ENCODE measurements around the gene AUP1.

The AUP1 gene

GRCh38 chr2:74573747-74574562 is 44.4 kb upstream of the AUP1 start:
- no peak for FAIRE-seq
- no peak for TF ChIP-seq CTCF (IDR thresholded peaks at IDR 0.05; ENCODE audit: insufficient read depth, missing control alignments)
- no peak for DNase-seq (ENCODE audit: insufficient read length, low spot score)

- no peak for DNase-seq (ENCODE audit: insufficient read length, low spot score)
- no peak for FAIRE-seq
- TF ChIP-seq CTCF (IDR thresholded peaks at IDR 0.05; ENCODE audit: insufficient read depth, missing control alignments) = no peak
These were observed 42.8 kb upstream of the AUP1 start for GRCh38 chr2:74572178-74572925.

GRCh38 chr2:74571058-74571457 is 41.6 kb upstream of the AUP1 start:
- no peak for TF ChIP-seq CTCF (IDR thresholded peaks at IDR 0.05; ENCODE audit: insufficient read depth, missing control alignments)
- DNase-seq (ENCODE audit: insufficient read length, low spot score) = no peak
- no peak for FAIRE-seq

DNA sequence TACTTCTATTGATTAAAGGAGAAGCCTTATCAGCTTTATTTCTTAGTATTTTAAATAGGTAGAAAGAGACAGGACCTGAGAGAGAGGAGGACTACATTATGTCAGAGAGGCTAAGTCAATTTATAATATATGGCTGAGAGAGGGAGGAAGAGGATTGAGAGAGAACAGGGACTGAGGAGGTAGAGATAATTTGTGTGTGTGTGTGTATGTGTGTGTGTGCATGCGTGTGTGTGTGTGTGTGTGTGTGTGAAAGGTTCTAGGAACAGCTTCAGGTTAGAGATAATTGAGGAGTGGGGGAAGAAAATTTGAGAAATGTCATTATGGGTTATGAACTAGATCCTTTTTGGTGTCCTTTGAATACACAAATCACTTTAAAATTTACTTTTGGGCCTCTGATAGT is 40.2 kb upstream of the AUP1 start:
- no peak for TF ChIP-seq CTCF (IDR thresholded peaks at IDR 0.05; ENCODE audit: insufficient read depth, missing control alignments)
- DNase-seq (ENCODE audit: insufficient read length, low spot score) (no peak), FAIRE-seq (no peak)

DNA sequence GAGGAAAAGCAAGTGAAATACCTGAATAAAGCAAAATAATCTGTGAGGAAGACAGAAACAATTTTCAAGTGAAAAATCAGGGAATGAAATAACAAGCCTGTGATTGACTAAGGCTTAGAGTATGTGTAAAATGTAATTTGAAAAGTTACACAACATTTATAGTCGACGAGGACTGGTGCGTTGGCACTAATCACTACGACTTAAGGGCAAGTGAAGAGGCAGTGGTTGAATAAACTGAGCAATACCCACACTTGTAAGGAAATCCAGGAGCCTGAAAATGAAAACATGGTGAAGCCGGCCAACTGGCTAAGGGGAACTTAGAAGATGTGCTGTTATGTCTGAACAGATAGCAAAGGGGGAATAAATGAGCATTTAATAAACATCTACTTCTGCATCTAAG is 38.4 kb upstream of the AUP1 start:
- DNase-seq (ENCODE audit: insufficient read length, low spot score) (no peak), FAIRE-seq (no peak)
- no peak for TF ChIP-seq CTCF (IDR thresholded peaks at IDR 0.05; ENCODE audit: insufficient read depth, missing control alignments)

- no peak for TF ChIP-seq CTCF (IDR thresholded peaks at IDR 0.05; ENCODE audit: insufficient read depth, missing control alignments)
- DNase-seq (ENCODE audit: insufficient read length, low spot score) (no peak), FAIRE-seq (no peak)
These were observed 37.2 kb upstream of the AUP1 start for GRCh38 chr2:74566754-74567085.
